ENCODE data around the gene CMIP.

DNA sequence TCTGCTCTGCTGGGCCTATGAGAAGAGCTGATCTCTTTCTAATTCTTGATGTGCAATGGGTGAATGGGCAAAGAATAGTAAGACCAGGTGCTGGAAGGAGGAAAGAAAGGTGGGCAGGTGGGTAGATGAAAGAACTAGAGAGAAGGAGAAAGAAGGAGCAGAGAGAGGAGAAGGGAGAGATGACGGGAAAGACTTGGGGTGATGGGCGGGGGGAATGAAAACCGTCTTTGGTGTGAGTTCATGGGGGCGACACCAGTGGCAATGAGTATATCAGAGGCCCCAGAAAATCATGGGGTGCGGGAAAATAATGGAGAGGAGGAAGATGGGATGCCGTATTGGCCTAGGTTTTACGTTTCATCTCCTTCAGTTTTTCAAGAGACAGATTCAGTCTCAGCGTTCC, 205.7 kb downstream of the CMIP start:
- TF ChIP-seq, protein P1, sequence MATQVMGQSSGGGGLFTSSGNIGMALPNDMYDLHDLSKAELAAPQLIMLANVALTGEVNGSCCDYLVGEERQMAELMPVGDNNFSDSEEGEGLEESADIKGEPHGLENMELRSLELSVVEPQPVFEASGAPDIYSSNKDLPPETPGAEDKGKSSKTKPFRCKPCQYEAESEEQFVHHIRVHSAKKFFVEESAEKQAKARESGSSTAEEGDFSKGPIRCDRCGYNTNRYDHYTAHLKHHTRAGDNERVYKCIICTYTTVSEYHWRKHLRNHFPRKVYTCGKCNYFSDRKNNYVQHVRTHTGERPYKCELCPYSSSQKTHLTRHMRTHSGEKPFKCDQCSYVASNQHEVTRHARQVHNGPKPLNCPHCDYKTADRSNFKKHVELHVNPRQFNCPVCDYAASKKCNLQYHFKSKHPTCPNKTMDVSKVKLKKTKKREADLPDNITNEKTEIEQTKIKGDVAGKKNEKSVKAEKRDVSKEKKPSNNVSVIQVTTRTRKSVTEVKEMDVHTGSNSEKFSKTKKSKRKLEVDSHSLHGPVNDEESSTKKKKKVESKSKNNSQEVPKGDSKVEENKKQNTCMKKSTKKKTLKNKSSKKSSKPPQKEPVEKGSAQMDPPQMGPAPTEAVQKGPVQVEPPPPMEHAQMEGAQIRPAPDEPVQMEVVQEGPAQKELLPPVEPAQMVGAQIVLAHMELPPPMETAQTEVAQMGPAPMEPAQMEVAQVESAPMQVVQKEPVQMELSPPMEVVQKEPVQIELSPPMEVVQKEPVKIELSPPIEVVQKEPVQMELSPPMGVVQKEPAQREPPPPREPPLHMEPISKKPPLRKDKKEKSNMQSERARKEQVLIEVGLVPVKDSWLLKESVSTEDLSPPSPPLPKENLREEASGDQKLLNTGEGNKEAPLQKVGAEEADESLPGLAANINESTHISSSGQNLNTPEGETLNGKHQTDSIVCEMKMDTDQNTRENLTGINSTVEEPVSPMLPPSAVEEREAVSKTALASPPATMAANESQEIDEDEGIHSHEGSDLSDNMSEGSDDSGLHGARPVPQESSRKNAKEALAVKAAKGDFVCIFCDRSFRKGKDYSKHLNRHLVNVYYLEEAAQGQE (IDR thresholded peaks at IDR 0.05; ENCODE audit: borderline replicate concordance): no peak
- TF ChIP-seq RAD21 (conservative IDR thresholded peaks at IDR 0.05): no peak
- no peak for TF ChIP-seq TAF1 (IDR thresholded peaks at IDR 0.05; ENCODE audit: low read depth)
- TF ChIP-seq, protein P2, sequence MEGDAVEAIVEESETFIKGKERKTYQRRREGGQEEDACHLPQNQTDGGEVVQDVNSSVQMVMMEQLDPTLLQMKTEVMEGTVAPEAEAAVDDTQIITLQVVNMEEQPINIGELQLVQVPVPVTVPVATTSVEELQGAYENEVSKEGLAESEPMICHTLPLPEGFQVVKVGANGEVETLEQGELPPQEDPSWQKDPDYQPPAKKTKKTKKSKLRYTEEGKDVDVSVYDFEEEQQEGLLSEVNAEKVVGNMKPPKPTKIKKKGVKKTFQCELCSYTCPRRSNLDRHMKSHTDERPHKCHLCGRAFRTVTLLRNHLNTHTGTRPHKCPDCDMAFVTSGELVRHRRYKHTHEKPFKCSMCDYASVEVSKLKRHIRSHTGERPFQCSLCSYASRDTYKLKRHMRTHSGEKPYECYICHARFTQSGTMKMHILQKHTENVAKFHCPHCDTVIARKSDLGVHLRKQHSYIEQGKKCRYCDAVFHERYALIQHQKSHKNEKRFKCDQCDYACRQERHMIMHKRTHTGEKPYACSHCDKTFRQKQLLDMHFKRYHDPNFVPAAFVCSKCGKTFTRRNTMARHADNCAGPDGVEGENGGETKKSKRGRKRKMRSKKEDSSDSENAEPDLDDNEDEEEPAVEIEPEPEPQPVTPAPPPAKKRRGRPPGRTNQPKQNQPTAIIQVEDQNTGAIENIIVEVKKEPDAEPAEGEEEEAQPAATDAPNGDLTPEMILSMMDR (IDR thresholded peaks at IDR 0.05; ENCODE audit: poor library complexity, severe bottlenecking): no peak
- TF ChIP-seq SMC3 (conservative IDR thresholded peaks at IDR 0.05; ENCODE audit: poor library complexity): no peak
- no peak for TF ChIP-seq EZH2 (IDR thresholded peaks at IDR 0.05; ENCODE audit: borderline replicate concordance, insufficient read depth, low read length, poor library complexity, severe bottlenecking)
- no peak for TF ChIP-seq POLR2AphosphoS5 (IDR thresholded peaks at IDR 0.05)
- no peak for TF ChIP-seq EP300 (conservative IDR thresholded peaks at IDR 0.05; ENCODE audit: poor library complexity, severe bottlenecking)
